NCI-H2081 treated with DMSO at 0.1 percent for 48 hours (cell line): ENCODE results near the gene SAFB2.

Experiments
- DNase-seq: peaks from one replicate; lab custom pipeline; 2025; lab: John Stamatoyannopoulos, UW

Gene SAFB2

DNA sequence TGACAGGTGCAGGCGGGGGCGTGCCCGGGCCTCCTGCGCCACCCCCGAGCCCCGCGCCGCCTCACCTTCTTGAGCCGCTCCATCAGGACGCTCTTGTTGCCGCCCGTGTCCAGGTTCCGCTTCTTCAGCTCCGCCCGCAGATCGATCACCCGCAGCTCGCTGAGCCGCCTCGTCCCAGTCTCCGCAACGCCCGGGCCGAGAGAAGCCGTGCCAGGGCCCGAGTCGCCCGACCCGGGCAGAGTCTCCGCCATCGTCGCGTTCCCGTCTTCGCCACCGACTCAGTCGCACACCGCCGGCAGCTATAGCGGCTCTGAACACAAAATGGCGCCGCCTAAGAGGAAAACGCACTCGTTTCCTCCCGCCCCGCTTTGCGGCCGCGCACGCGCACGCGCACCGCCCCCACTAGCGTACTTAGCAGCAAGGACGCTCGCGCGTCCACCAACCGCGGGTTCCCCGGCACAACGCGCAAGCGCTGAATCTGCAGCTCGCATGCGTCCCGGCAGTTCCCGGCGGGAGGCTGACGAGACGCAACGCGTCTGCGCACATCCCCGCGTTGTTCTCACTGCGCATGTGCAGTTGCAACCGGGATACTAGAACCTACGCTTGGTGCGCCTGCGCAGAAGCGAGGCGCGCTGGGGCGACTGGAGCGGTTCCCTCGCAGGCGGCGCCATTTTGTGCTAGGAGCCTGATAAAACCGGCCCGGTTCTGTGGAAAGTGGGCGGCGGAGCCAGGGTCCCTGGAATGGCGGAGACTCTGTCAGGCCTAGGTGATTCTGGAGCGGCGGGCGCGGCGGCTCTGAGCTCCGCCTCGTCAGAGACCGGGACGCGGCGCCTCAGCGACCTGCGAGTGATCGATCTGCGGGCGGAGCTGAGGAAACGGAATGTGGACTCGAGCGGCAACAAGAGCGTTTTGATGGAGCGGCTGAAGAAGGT lies at the start of gene SAFB2, which contains the start of gene SAFB:
SAFB2 (minus strand) TSS at position 312 of the 932 bp plus-strand sequence; CDS start at position 251, 61 bp downstream.
SAFB (plus strand) TSS at position 619 of the 932 bp plus-strand sequence; CDS start at position 742, 123 bp downstream.
- peak; percentile 96 for DNase-seq

DNA sequence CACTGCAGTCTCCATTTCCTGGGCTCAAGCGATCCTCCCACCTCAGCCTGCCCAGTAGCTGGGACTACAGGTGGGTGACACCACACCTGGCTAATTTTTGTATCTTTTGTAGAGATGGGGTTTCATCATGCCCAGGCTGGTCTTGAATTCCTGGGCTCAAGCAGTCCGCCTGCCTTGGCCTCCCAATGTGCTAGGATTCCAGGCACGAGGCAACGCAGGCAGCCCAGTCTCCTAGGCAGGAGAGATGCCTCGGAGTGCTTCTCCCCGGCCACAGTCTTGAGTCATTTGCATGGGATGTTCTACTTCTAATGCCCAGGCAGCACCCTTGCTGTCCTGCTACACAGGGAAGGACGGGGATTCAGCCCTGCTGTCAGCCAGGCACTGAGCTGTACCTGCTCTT lies 49.0 kb upstream of the SAFB2 start:
- DNase-seq, result no peak

DNA sequence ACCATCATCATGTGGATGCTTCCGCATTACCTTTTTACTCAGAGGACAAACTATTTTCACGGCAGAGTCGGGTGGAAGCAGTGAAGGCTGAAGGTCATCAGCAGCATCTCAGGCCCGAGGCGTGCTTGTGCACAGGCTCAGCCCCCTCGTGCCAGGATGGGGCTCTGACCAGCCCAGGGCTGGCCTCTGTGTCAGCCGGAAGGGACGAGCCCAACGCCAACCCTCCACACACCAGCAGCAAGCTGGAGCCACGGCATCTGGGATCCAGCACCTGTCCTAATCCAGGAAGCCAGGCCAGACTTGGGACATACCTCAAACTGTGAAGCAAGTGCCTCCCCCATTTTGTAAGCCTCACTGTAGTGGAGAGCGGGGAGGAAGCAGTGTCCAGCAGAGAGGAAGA lies 46.6 kb upstream of the SAFB2 start:
- no peak for DNase-seq

DNA sequence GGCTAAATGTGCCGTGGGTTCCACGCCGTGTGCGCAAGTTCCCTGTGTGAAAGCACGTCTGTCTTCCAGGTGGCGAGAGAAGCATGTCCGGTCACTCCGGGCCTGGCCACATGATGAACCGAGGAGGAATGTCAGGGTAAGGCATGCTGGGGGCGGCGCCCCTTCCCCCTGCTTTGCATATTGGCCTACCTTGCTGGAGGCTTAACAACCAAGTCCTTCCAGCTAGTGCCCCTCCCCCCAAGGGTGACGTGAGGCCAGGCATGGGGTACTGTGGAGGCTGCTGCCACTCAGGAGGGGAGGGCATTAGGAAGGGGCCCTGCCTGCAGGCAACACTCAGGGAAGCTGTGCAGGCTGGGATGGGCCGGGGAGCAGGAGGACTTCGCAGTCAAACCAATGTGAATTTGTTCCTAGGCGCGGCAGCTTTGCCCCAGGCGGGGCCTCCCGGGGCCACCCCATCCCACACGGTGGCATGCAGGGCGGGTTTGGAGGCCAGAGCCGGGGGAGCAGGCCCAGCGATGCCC lies 45.2 kb upstream of the SAFB2 start:
- DNase-seq, result no peak

DNA sequence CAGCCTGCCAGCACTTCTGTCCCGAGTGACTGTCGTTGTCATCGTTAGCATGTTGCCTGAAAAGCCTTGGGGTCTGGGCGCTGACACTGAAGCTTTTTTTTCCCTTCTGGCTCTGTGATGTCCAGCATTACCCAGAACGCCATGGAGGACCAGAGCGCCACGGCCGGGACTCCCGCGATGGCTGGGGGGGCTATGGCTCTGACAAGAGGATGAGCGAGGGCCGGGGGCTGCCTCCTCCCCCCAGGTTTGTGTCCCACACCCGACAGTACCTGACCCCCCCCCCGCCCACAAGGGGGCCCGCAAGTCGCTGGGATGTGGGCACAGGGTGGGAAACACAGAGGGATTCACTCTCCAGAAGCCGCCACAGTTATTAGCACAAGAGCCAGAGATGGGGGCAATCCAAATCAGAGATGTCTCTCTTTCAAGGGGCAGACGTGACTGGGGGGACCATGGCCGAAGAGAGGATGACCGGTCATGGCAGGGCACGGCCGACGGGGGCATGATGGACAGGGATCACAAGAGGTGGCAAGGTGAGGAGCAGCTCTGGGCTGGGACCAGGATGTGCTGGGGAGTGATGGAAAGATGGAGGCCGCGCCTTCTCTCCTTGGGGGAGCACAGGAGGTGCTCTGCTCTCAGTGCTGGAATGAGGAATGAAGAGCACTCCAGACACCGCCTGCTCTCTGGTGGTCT lies 44.5 kb upstream of the SAFB2 start:
- no peak for DNase-seq

DNA sequence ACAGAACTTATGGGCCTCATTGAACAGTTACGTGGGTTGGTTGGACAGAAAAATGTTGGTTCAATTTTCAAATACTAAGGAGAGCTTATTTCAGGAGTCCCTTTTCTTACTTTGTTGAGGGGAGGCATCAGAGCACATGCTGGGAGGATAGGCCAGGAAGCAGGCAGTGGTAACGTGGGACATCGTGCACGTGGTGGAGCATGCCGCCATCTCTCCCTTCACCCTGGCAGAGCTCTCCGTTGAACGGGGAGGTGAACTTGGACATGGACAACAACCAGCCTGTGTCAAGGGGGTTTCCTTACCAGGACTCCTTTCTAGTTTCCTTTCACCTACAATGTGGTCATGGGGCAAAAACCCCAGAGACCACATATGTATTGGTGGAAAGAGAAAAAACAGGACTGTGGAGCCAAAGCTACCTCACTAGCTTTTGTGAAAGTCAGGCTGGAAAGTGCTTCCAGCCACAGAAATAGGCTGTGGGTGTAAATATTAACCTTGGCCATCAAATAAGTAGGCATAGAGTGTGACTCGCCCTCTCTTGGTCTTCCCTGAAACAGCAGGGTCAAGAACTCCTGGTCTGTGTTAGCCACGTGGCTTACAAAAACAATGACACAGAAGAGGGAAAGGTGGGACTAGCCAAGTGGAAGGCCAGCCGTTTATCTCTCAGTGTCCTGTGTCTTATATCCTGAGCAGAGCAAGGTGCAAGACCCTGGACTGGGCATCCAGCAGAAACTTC lies 43.4 kb upstream of the SAFB2 start:
- no peak for DNase-seq

DNA sequence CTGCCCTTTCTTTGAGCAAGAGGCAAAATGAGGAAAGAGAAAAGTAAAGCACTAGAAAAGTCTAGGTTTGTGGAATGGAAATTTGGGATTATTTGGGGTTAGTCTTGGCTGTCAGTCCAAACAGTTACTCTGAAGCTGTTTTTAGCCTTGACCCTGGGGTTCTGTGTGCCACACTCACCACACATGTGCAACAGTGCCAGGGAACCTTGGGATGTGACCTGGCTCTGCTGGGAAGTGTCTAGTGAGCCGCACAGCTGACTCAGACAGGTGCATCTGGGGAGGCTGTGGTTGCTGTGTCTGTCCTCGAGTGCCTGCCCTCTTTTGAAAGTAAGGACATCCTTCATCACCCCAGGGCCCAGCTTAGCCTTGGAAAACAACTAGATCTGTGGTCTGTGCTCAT lies 41.9 kb upstream of the SAFB2 start:
- no peak for DNase-seq

DNA sequence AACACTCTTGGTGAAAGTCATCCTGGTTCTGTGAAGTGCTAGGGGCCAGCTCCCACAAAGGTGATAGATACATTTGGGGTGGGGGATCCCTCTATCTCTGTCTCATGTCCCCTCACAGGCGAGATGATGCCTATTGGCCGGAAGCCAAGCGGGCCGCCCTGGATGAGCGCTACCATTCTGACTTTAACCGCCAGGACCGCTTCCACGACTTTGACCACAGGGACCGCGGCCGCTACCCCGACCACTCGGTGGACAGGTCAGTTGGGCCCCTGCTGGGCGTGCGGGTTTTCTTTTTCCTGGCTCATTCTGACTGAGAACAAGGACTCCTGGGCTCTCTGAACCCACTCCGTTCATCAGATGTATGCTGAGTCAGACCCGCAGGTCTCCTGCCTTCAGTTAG lies 41.3 kb upstream of the SAFB2 start:
- no peak for DNase-seq

DNA sequence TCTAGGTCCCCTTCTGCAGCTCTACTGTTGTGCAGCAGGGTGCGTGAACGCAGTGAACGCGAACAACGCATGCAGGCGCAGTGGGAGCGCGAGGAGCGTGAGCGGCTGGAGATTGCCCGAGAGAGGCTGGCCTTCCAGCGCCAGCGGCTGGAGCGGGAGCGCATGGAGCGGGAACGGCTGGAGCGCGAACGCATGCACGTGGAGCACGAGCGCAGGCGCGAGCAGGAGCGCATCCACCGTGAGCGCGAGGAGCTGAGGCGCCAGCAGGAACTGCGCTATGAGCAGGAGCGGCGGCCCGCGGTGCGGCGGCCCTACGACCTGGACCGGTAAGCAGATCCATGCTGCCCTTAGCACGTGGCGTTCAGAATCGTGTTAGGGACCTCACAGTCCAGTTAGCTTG lies 38.9 kb upstream of the SAFB2 start:
- no peak for DNase-seq

DNA sequence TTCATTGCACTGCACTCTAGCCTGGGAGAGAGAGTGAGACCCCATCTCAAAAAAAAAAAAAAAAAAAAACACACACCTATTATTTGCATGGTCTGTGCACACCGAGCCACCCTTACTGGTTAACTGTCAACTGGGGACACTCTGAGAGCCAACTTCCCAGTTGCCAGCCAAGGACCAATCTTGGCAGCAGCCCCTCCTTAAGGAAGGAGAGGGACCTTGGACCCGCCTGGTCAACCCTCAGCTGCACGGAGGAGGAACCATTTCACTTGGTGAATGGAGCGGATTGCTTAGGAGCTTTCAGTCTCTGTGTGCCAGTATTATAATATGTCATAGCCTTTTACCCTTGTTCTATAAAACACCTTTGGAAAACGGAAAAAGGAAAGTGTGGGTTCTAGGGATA lies 32.8 kb upstream of the SAFB2 start:
- no peak for DNase-seq

DNA sequence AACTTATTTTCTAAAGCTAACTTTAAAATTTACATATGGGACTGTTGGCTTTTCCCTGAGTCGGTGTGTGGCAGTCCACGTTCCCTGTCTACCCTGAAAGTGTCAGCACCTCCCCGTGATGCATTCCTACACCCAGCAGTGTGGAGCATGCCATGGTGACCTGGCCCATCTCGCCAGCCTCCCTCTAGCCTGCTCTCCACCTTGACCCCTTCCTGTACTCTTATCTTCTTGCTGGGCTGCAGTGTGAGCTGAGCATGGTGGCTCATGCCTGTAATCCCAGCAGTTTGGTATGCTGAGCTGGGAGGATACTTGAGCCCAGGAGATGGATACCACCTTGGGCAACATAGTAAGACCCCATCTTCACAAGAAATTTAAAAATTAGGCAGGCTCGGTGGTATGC lies 32.4 kb upstream of the SAFB2 start:
- DNase-seq, result no peak

DNA sequence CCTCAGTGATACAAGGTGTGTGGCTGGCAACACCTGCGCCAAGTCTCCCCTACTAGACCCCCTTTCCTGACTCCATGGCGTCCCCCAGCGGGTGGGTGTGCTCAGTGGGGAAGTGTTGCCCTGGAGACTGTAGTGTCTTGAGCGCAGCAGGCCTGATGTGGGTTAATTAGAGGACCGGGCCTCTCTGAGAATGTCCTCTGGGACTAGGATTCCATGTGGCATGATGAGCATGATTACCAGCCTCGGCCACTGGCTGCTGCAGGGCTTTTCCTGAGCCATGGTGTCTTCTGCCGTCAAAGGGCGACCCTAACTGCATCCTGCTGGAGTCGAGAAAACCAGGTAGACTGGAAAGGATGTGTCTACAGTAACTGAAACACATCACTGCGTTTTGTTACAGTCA lies 29.7 kb upstream of the SAFB2 start:
- no peak for DNase-seq

DNA sequence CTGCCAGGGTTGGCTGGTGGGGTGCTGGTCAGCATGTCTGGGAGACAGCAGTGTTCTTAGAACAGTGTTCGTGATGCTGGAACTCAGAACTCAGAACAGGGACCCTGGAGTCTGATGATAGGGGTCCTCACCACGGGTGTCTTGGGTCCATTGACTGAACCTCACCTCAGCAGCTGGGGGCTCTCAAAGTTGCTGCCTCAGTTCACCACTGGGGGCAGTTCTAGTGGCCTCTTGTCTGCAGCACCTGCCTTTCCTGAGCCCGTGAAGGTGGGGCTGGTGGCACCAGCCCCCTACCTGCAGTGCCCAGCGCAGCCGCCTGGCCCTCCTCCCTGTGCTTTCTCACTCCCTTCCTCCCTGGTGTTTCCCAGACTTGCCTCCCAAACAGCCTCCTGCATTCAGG lies 28.8 kb upstream of the SAFB2 start:
- DNase-seq, result no peak

DNA sequence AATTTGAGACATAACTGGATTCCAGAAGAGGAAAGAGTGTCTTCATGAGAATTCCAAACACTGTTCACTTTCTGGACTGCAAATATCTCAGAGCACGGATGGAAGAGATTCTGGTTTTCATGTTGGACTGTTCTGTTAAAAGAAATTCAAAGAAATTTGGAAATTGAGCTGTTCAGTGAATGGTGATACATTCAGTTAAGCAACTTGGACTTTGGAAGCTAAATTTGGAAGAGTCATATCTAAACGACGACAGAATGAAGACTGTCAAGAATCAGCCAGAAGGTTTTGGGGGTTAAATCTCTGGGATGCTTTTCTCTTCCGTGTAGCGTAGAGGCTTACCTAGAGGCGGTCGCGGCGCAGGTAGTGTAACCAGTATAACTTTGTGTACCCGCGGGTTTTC lies 25.9 kb upstream of the SAFB2 start:
- no peak for DNase-seq

DNA sequence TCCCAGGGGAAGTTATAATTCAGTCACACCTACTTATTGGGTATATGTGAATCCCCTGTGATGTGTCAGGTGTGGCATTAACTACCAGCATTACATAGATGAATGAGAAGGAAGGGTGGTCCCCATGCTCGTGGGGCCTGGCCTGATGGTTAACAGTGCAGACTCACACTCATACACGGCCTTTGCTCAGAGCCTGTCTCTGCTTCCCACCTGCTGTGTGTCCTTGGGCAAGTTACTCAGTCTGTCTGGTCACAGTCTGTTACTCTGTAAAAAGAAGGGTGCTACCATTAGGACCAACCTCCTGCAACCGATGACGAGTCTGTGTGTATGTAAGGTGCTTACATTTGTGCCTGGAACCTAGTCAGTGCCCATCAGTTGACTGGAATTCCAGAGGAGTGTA lies 24.1 kb upstream of the SAFB2 start:
- no peak for DNase-seq

DNA sequence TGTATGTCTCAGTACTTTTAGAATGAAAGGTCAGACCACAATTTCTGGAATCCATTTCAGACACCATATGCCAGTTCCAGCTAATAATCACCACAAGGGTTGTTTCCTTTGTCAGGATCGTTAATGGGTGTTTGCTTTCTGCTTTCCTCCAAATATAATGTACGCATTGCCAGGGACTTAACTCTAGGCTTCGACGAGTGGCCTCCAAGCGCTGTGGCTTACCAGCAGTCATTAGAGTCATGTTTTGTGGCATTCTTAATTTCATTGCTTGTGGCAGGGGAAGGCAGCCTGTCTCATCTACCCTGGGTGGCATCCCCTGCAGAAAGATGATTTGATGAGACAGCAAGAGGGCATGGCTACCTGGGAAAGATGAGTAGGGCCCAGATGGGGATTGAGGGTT lies 22.8 kb upstream of the SAFB2 start:
- peak; percentile 55 for DNase-seq

DNA sequence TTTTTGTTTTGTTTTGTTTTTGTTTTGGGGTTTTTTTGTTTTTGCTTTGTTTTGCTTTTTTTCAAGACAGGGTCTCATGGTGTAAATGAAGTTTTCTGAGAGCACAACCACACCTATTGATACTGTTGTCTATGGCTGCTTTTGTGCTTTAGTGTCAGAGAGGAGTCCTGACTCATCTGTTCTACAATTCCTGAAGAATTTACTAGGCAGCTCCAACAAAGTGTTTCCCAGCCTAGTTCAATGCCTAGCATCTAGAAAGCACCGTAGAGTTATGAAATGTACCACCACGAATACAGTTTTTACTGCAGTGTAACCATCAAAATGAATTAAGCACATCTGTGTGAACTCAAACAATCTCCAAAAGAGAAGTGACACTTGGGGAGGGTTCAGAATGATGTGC lies 21.5 kb upstream of the SAFB2 start:
- DNase-seq, result no peak

DNA sequence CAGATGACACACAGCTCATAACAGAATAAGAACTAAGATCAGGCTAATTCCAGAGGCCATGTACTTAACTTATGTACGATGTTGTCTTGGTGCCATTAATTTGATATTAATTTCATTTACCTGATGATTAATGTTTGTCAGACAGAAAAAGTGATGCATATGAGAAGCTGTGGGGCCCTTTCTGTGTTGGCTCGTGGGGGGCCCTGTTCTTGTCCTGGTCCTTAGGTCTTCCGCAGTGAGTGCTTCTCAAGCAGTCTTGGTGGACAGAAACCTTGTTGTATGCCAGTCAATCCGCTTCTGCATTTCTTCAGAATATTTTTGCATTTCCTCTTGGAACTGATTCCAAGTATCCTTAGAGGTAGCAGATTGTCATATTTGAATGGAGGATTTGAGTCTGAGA lies 20.5 kb upstream of the SAFB2 start:
- DNase-seq, result no peak

DNA sequence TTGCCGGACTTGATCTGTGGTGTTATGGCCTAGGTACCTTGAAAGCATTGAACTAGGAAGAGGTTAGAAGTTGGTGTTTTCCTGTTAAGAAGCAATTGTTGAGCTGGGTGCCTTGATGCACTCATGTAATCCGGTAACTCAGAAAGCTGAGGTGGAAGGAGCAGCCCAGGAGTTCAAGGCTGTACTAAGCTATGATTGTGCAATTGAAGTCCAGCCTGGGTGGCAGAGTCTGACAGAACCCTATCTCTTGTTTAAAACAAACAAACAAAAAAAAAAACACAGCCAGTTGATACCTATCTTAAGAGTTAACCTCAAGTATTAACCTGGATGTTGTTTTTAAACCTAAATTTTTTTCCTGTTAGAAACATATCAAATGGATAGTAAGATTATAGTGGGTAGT lies 19.6 kb upstream of the SAFB2 start:
- DNase-seq, result no peak

DNA sequence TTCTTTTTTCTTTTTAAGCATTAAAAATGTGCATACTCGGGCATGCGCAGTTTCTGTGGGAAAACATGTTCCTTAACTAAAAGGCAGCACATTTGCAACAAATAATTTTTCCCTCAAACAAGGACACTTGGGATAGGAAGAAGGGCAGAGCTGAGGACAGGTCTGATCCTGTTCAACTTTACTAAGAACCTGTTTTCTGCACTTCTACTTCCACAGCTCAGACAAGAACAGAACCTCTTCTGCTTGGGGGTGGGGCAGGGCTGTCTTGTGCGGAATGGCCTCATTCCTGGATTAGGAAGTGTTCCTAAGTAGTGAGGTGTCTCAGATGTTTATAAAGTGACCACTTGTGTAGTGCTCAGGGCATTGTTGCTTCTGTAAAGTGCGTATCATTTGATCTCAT lies 18.6 kb upstream of the SAFB2 start:
- no peak for DNase-seq

DNA sequence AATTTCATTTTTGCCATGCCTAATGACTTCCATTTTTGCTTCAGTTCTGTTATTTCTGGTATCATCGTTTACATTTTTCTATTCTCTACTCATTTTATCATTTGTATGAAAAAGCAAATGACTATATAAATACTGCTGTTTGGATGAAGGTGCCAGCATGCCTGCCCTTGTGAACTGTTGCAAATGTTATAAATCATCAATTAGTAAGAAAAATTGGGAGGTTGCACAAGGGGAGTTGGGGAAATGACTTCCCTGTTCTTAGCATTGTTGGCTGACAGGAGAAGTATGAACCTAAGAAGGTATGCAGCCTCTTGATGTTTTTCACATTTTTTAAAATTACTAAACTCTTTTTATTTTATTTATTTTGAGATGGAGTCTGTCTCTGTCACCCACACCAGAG lies 15.4 kb upstream of the SAFB2 start:
- no peak for DNase-seq

DNA sequence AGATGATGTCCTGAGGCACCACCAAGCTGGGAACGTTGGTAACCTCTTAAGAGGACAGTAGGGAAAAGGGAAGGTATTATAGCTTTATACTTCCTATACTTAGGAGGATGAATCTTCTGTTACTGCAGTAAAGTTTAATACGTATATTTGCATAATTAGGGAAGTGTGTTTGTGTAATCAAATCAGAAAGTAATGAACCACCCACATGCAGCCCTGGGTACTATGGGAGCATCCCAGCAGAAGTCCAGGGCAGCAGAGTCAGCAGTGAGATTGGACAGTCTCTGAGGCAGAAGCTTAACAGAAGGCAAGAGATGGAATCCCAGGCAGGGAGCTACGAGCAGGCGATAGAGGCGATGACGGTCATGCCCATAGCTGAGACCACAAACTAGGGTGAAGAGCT lies 12.9 kb upstream of the SAFB2 start:
- DNase-seq, result no peak
